Left lung (tissue), 14 donors: ENCODE results near the gene GAREM2. TPM values are rescaled to one million over a fixed set of nuclear protein-coding genes. Genes with fewer than 3 reads are reported as not detected.

Experiments
- ATAC-seq: fragments of 200-7000 bp; cut with Tn5 transposase; one replicate; pipeline ENCODE4 v1.9.1; 2020; ENCODE audit warnings: moderate library complexity
- DNase-seq, 4 donors: peaks; one replicate each; pipeline ENCODE4 v3.0.0-alpha.2; 2013 to 2020
- H3K27ac ChIP-seq, 2 donors: fragments of 200-600 bp; sonication (generic) in 1 of 2; one replicate each; pipeline versions ENCODE4 v1.5.0 to v1.8.0; 2020 to 2021
- H3K27me3 ChIP-seq, 2 donors: fragments of 200-600 bp; sonication (generic) in 1 of 2; one replicate each; pipeline versions ENCODE4 v1.5.0 to v1.8.0; 2020 to 2021
- H3K36me3 ChIP-seq, 2 donors: fragments of 200-600 bp; sonication (generic) in 1 of 2; one replicate each; pipeline versions ENCODE4 v1.5.0 to v1.8.0; 2020 to 2021
- H3K4me1 ChIP-seq, 2 donors: fragments of 200-600 bp; one replicate each; pipeline ENCODE4 v1.8.0; 2021
- H3K4me3 ChIP-seq, 2 donors: fragments of 200-600 bp; sonication (generic) in 1 of 2; one replicate each; pipeline versions ENCODE4 v1.5.0 to v1.8.0; 2020 to 2021; ENCODE audit warnings: mild to moderate bottlenecking in 1 of 2
- H3K9me3 ChIP-seq, 2 donors: fragments of 200-600 bp; sonication (generic) in 1 of 2; one replicate each; pipeline versions ENCODE4 v1.5.0 to v1.8.0; 2020 to 2021
- intact Hi-C, 2 donors: fragments of 100-400 bp; cut with DNase I; formaldehyde crosslinking; loops; one replicate each; pipeline versions ENCODE4 v1.11.2 to v1.14.2; 2022
- long read RNA-seq, 12 donors: library from polyadenylated mRNA in 2 of 12; unstranded in 2 of 12; transcript quantifications; one replicate each; pipeline ENCODE4 v2.0.0 and lab custom pipeline, GENCODE V29; 2019 to 2026
- polyA plus RNA-seq, 6 donors: library from polyadenylated mRNA; unstranded; fragments of 120-200 nt; gene quantifications; one replicate each; pipeline ENCODE4 v1.2.1, GENCODE V29; 2013; ENCODE audit not compliant: insufficient read length in 6 of 6
- total RNA-seq, 2 donors: library from RNA; stranded (reverse); fragmentation: NEBNext Ultra II Directional; extraction: Animal tissue kit (Norgen Biotek cat#: 25700); gene quantifications; one replicate each; pipeline ENCODE4 v1.2.1, GENCODE V29; 2021
- TF ChIP-seq, protein P1 (sequence below), 2 donors: fragments of 200-600 bp; sonication (generic) in 1 of 2; IDR thresholded peaks; one replicate each; pipeline versions ENCODE4 v1.5.0 to v1.8.0; 2021; ENCODE audit warnings: antibody characterized with exemption in 2 of 2
- donor health status: DM: no; HTN: yes; CAD: no.
- donor health status: DM: no; HTN: no; CAD: no.

Gene GAREM2
- total RNA-seq (1 to 10 TPM; 2.4 to 4.5 TPM), polyA plus RNA-seq (10 to 100 TPM in 2 of 6 donors, 1 to 10 TPM in 4; 7.2 to 12.2 (median 8.6) TPM)
- long read RNA-seq, donor 1, full-length matches to known transcripts = 3 of 3 reads
- long read RNA-seq, donor 1, partial matches to known transcripts = 0 of 3 reads
- long read RNA-seq, donor 1, other reads (novel, unspliced or antisense) = 0 of 3 reads
- long read RNA-seq, donor 2, full-length matches to known transcripts = 2 of 7 reads
- long read RNA-seq, donor 2, partial matches to known transcripts = 5 of 7 reads
- long read RNA-seq, donor 2, other reads (novel, unspliced or antisense) = 0 of 7 reads
- long read RNA-seq, donor 3, full-length matches to known transcripts = 3 of 3 reads
- long read RNA-seq, donor 3, partial matches to known transcripts = 0 of 3 reads
- long read RNA-seq, donor 3, other reads (novel, unspliced or antisense) = 0 of 3 reads
- long read RNA-seq, donor 4, partial matches to known transcripts = 1 of 2 reads
- long read RNA-seq, donor 4, other reads (novel, unspliced or antisense) = 1 of 2 reads
- long read RNA-seq, donor 5, full-length matches to known transcripts = 1 of 1 reads
- long read RNA-seq, donor 5, partial matches to known transcripts = 0 of 1 reads
- long read RNA-seq, donor 5, other reads (novel, unspliced or antisense) = 0 of 1 reads
- long read RNA-seq, donor 6 = 0 reads
- long read RNA-seq, donor 7 = 0 reads
- long read RNA-seq, donor 8, partial matches to known transcripts = 247 of 291 reads
- long read RNA-seq, donor 8, other reads (novel, unspliced or antisense) = 43 of 291 reads
- long read RNA-seq, donor 9 = 0 reads
- long read RNA-seq, donor 10, partial matches to known transcripts = 1 of 1 reads
- long read RNA-seq, donor 10, other reads (novel, unspliced or antisense) = 0 of 1 reads
- long read RNA-seq, donor 11, full-length matches to known transcripts = 10 of 278 reads
- long read RNA-seq, donor 11, partial matches to known transcripts = 239 of 278 reads
- long read RNA-seq, donor 11, other reads (novel, unspliced or antisense) = 29 of 278 reads
- long read RNA-seq, donor 12 = 0 reads

DNA sequence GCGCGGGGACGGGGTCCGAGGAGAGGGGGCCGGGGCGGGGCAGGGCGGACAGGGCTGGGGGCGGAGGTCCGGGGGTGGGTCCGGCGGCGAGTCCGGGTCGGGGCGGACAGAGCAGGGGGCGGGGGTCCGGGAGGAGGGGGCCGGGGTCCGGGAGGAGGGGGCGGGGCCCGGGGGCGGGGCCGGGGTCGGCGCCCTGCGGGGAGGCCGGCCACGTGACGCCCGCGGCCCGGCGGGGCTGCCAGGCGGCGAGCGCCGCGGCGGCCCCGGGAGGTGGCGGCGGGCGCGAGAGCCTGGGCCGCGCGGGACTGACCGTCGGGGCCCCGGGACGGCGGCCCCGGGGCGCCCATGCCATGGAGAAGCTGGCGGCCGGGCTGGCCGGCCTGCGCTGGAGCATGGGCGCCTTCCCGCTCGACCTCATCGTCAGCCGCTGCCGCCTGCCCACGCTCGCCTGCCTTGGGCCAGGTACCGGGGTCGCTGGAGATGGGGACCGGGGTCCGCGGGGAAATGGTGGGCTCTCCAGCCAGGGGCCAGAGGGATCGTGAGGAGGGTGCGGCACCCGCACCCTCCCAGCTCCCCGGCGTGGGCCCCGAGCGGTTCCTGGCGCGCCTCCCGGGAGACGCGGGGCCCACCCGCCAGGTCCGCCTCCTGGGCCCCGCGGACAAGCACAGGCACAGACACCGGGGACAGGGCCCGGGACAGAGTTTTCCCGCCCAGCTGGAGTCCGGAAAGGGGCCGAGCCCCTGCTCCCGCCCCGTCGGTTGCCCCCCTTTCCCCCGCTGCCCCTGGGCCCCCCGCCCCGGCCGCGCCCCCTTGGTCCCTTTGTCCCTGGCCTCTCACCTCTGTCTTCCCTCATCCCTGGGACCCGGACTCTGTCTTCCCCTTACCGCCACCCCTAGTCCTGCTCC lies at the start of gene GAREM2:
Gene GAREM2, plus strand, starts transcription at position 218 of the 905 bp plus-strand sequence. Its CDS starts 133 bp downstream, at position 351.
- TF ChIP-seq, protein P1, sequence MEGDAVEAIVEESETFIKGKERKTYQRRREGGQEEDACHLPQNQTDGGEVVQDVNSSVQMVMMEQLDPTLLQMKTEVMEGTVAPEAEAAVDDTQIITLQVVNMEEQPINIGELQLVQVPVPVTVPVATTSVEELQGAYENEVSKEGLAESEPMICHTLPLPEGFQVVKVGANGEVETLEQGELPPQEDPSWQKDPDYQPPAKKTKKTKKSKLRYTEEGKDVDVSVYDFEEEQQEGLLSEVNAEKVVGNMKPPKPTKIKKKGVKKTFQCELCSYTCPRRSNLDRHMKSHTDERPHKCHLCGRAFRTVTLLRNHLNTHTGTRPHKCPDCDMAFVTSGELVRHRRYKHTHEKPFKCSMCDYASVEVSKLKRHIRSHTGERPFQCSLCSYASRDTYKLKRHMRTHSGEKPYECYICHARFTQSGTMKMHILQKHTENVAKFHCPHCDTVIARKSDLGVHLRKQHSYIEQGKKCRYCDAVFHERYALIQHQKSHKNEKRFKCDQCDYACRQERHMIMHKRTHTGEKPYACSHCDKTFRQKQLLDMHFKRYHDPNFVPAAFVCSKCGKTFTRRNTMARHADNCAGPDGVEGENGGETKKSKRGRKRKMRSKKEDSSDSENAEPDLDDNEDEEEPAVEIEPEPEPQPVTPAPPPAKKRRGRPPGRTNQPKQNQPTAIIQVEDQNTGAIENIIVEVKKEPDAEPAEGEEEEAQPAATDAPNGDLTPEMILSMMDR (IDR thresholded peaks at IDR 0.05) = no peak
- intact Hi-C loops = no loop called here
- Histone ChIP-seq H3K4me3 (peak within 1 kb of the TSS; percentile 5 to 30), H3K36me3 (no peaks in the 10 kb centered on the region), H3K27me3 (peaks cover 24 to 59% of the 10 kb centered on the region in 2 donors), H3K4me1 (peaks cover 7 to 19% of the 10 kb centered on the region in 2 donors), H3K27ac (no peak within 1 kb of the TSS), H3K9me3 (no peaks in the 10 kb centered on the region)
- ATAC-seq (peak; percentile 9), DNase-seq (no peak)

- intact Hi-C loops = no loop called here
- Histone ChIP-seq H3K27ac (no peak overlapping the region), H3K27me3 (no peaks in the 10 kb centered on the region), H3K4me1 (no peaks in the 10 kb centered on the region), H3K4me3 (no peak overlapping the region), H3K9me3 (no peaks in the 10 kb centered on the region), H3K36me3 (peaks cover 0 to 19% of the 10 kb centered on the region in 2 donors)
- no peak for DNase-seq
- no peak for ATAC-seq
- TF ChIP-seq, protein P1 (IDR thresholded peaks at IDR 0.05) = no peak
Observed at GRCh38 chr2:26123426-26123825, 49.5 kb upstream of the GAREM2 start.

GRCh38 chr2:26126074-26126473 lies 46.8 kb upstream of the GAREM2 start:
- intact Hi-C loops = no loop called here

GRCh38 chr2:26128176-26128575 lies 44.7 kb upstream of the GAREM2 start:
- Histone ChIP-seq H3K4me1 (no peaks in the 10 kb centered on the region), H3K27me3 (no peaks in the 10 kb centered on the region), H3K4me3 (no peak overlapping the region), H3K9me3 (no peaks in the 10 kb centered on the region), H3K27ac (no peak overlapping the region), H3K36me3 (peaks cover 0 to 42% of the 10 kb centered on the region in 2 donors)
- no peak for DNase-seq
- TF ChIP-seq, protein P1 (IDR thresholded peaks at IDR 0.05) = no peak
- intact Hi-C loops = no loop called here
- no peak for ATAC-seq

More at GRCh38 chr2:26126074-26126473, 46.8 kb upstream of the GAREM2 start:
- ATAC-seq = no peak
- Histone ChIP-seq H3K27me3 (no peaks in the 10 kb centered on the region), H3K4me1 (no peaks in the 10 kb centered on the region), H3K9me3 (no peaks in the 10 kb centered on the region), H3K4me3 (no peak overlapping the region), H3K36me3 (peaks cover 0 to 34% of the 10 kb centered on the region in 2 donors), H3K27ac (no peak overlapping the region)
- no peak for DNase-seq
- TF ChIP-seq, protein P1 (IDR thresholded peaks at IDR 0.05) = no peak
